Fibroblast of lung (primary cell): ENCODE measurements around the gene SIPA1L3. TPM values are rescaled to one million over a fixed set of nuclear protein-coding genes. Genes with fewer than 3 reads are reported as not detected.

Experiments used
- DNase-seq, 2 donors: peaks; one replicate each; pipeline versions ENCODE4 v3.0.0 to v3.0.0-alpha.2; 2010; ENCODE audit warnings: low read depth in 2 of 2
- H2AFZ ChIP-seq: 2 replicates; pipeline ENCODE4 v1.5.1; 2012; ENCODE audit warnings: low read length, control low read depth, inconsistent platforms
- H3K27ac ChIP-seq: 2 replicates; pipeline ENCODE4 v1.5.1; 2011; ENCODE audit warnings: low read length, control low read depth; ENCODE audit not compliant: insufficient read depth
- H3K27me3 ChIP-seq: 2 replicates; pipeline ENCODE4 v1.5.1; 2011; ENCODE audit warnings: mild to moderate bottlenecking, low read length; ENCODE audit not compliant: control insufficient read depth, insufficient read depth
- H3K36me3 ChIP-seq: 2 replicates; pipeline ENCODE4 v1.5.1; 2011; ENCODE audit warnings: low read length; ENCODE audit not compliant: control insufficient read depth, insufficient read depth
- H3K4me1 ChIP-seq: 2 replicates; pipeline ENCODE4 v1.5.1; 2011; ENCODE audit warnings: low read length; ENCODE audit not compliant: control insufficient read depth, insufficient read depth; ENCODE audit errors: extremely low read depth
- H3K4me2 ChIP-seq: 2 replicates; pipeline ENCODE4 v1.5.1; 2011; ENCODE audit warnings: low read length, control low read depth; ENCODE audit not compliant: insufficient read depth; ENCODE audit errors: extremely low read depth
- H3K4me3 ChIP-seq, 4 experiments: fragments of 200-600 bp in 1 of 4; sonication (generic) in 1 of 4; replicated peaks in 1 of 4; 2 replicates each; pipeline ENCODE4 v1.5.1; 2011 to 2016; ENCODE audit warnings: low read length in 4 of 4, low read depth in 3 of 4, mild to moderate bottlenecking in 3 of 4, control low read depth in 2 of 4, inconsistent platforms in 1 of 4, mixed read lengths in 1 of 4; ENCODE audit not compliant: insufficient read depth in 1 of 4; ENCODE audit errors: control extremely low read depth in 1 of 4
- H3K79me2 ChIP-seq: 2 replicates; pipeline ENCODE4 v1.5.1; 2012; ENCODE audit warnings: mild to moderate bottlenecking, low read length, inconsistent platforms; ENCODE audit not compliant: control insufficient read depth, insufficient read depth
- H3K9ac ChIP-seq: 2 replicates; pipeline ENCODE4 v1.5.1; 2011; ENCODE audit warnings: mild to moderate bottlenecking, low read length, control low read depth; ENCODE audit not compliant: insufficient read depth
- H3K9me3 ChIP-seq: 2 replicates; pipeline ENCODE4 v1.5.1; 2012; ENCODE audit warnings: low read depth, low read length; ENCODE audit not compliant: control insufficient read depth, insufficient read depth
- H4K20me1 ChIP-seq: 2 replicates; pipeline ENCODE4 v1.5.1; 2011; ENCODE audit warnings: low read length; ENCODE audit not compliant: control insufficient read depth, insufficient read depth; ENCODE audit errors: extremely low read depth
- CTCF ChIP-seq, 2 donors: IDR thresholded peaks in 1 of 2; conservative IDR thresholded peaks in 1 of 2; 1 replicate in 1 of 2; 2 replicates in 1 of 2; pipeline ENCODE4 v1.5.1; 2011 to 2012; ENCODE audit warnings: low read length in 2 of 2, control low read depth in 1 of 2, inconsistent platforms in 1 of 2, low read depth in 1 of 2, mild to moderate bottlenecking in 1 of 2
- EZH2 ChIP-seq: IDR thresholded peaks from 2 replicates; pipeline ENCODE4 v1.5.1; 2012; ENCODE audit warnings: low read length, control low read depth, mild to moderate bottlenecking; ENCODE audit errors: missing control alignments
- polyA plus RNA-seq, 2 donors: library from polyadenylated mRNA; depleted of rRNA in 1 of 2; stranded (reverse) in 1 of 2; unstranded in 1 of 2; fragments of >200 nt; gene quantifications; 2 replicates each; pipeline ENCODE4 v1.2.1, GENCODE V29; 2011 to 2012; ENCODE audit warnings: missing spikeins in 1 of 2
- total RNA-seq: library from RNA; depleted of rRNA; stranded (reverse); fragments of >200 nt; gene quantifications from 2 replicates; pipeline ENCODE4 v1.2.1, GENCODE V29; 2014

SIPA1L3 gene
- total and polyA plus RNA-seq, 2 donors (not counting 1 experiment from before 2014, with no cell fraction given), result 3.7 to 10.1 TPM

GRCh38 chr19:38209671-38210457, 302.9 kb downstream of the SIPA1L3 start:
- peak overlapping the region; percentile 18 for H3K4me2 ChIP-seq
- peaks cover 13% of the 10 kb centered on the region for H3K4me1 ChIP-seq
- no peak for TF ChIP-seq CTCF (conservative IDR thresholded peaks at IDR 0.05 in 1 of 2, IDR thresholded peaks at IDR 0.05 in 1 of 2; ENCODE audit: low read depth in 1 of 2, low read length in 2 of 2)
- no peak for TF ChIP-seq EZH2
- H3K36me3 ChIP-seq, result no peaks in the 10 kb centered on the region
- peak overlapping the region; percentile 43 for H3K9ac ChIP-seq
- no peaks in the 10 kb centered on the region for H4K20me1 ChIP-seq
- peak overlapping the region; percentile 54 for H2AFZ ChIP-seq
- H3K27me3 ChIP-seq, result no peaks in the 10 kb centered on the region
- H3K27ac ChIP-seq, result peak overlapping the region; percentile 54
- no peaks in the 10 kb centered on the region for H3K79me2 ChIP-seq
- no peaks in the 10 kb centered on the region for H3K9me3 ChIP-seq
- peak overlapping the region in 3 of 4 experiments; percentile 0 to 45 (median 39) for H3K4me3 ChIP-seq
- DNase-seq, result peak; percentile 43 to 76

- Histone ChIP-seq H3K9me3 (no peaks in the 10 kb centered on the region), H3K36me3 (no peaks in the 10 kb centered on the region), H3K79me2 (no peaks in the 10 kb centered on the region), H3K27me3 (no peaks in the 10 kb centered on the region), H3K4me3 (peak overlapping the region in 3 of 4 experiments; percentile 11 to 45 (median 39)), H3K4me2 (peak overlapping the region; percentile 18), H3K4me1 (peaks cover 13% of the 10 kb centered on the region), H3K27ac (peak overlapping the region; percentile 54), H2AFZ (no peak overlapping the region), H4K20me1 (no peaks in the 10 kb centered on the region), H3K9ac (peak overlapping the region; percentile 43)
- peak; percentile 17 to 77 for DNase-seq
- TF ChIP-seq EZH2 (no peak), CTCF (conservative IDR thresholded peaks at IDR 0.05 in 1 of 2, IDR thresholded peaks at IDR 0.05 in 1 of 2; ENCODE audit: low read depth in 1 of 2, low read length in 2 of 2) (no peak)
These were observed 303.5 kb downstream of the SIPA1L3 start for GRCh38 chr19:38210458-38210987.

- H3K27ac ChIP-seq, result no peak overlapping the region
- no peak overlapping the region for H3K9ac ChIP-seq
- no peak overlapping the region for H2AFZ ChIP-seq
- H3K36me3 ChIP-seq, result no peaks in the 10 kb centered on the region
- H3K4me2 ChIP-seq, result peak overlapping the region; percentile 18
- DNase-seq, result peak in 1 of 2 donors; percentile 20
- no peaks in the 10 kb centered on the region for H4K20me1 ChIP-seq
- H3K4me1 ChIP-seq, result peaks cover 13% of the 10 kb centered on the region
- no peaks in the 10 kb centered on the region for H3K27me3 ChIP-seq
- H3K9me3 ChIP-seq, result no peaks in the 10 kb centered on the region
- H3K79me2 ChIP-seq, result no peaks in the 10 kb centered on the region
- TF ChIP-seq CTCF (conservative IDR thresholded peaks at IDR 0.05 in 1 of 2, IDR thresholded peaks at IDR 0.05 in 1 of 2; ENCODE audit: low read depth in 1 of 2, low read length in 2 of 2) (peak; percentile 13 to 15), EZH2 (no peak)
- peak overlapping the region in 1 of 4 experiments; percentile 39 for H3K4me3 ChIP-seq
These were observed 304.2 kb downstream of the SIPA1L3 start for GRCh38 chr19:38211151-38211591.
